Smooth muscle cell (in vitro differentiated cells): ENCODE data around the gene C4B. TPM values are rescaled to one million over a fixed set of nuclear protein-coding genes. Genes with fewer than 3 reads are reported as not detected.
"Not testable (repeated sequence)": the region's sequence is repeated elsewhere in the genome, so short reads cannot be mapped to it uniquely, and the experiment has no call there.

Source experiments
- DNase-seq: peaks from one replicate; lab custom pipeline; 2025; ENCODE audit not compliant: unreplicated experiment; lab: John Stamatoyannopoulos, UW
- H2AFZ ChIP-seq: fragments of 200-600 bp; sonication (generic); 2 replicates; pipeline ENCODE4 v1.6.0; 2016; ENCODE audit warnings: antibody characterized with exemption, low read depth, mild to moderate bottlenecking
- H3F3A ChIP-seq: fragments of 200-600 bp; sonication (generic); 2 replicates; pipeline ENCODE4 v1.6.0; 2017; ENCODE audit warnings: antibody characterized with exemption, low read depth
- H3K27ac ChIP-seq: fragments of 200-600 bp; sonication (generic); 2 replicates; pipeline ENCODE4 v1.5.1; 2016; ENCODE audit warnings: low read depth, mild to moderate bottlenecking
- H3K27me3 ChIP-seq: fragments of 200-600 bp; sonication (generic); 2 replicates; pipeline ENCODE4 v1.6.1; 2016; ENCODE audit warnings: low read depth, mild to moderate bottlenecking
- H3K36me3 ChIP-seq: fragments of 200-600 bp; sonication (generic); 2 replicates; pipeline ENCODE4 v1.5.1; 2016; ENCODE audit warnings: low read depth
- H3K4me1 ChIP-seq: fragments of 200-600 bp; sonication (generic); 2 replicates; pipeline ENCODE4 v1.5.1; 2016; ENCODE audit warnings: low read depth
- H3K4me2 ChIP-seq: fragments of 200-600 bp; sonication (generic); 2 replicates; pipeline ENCODE4 v1.6.0; 2016; ENCODE audit warnings: mild to moderate bottlenecking
- H3K4me3 ChIP-seq: fragments of 200-600 bp; sonication (generic); 2 replicates; pipeline ENCODE4 v1.5.1; 2016; ENCODE audit warnings: mild to moderate bottlenecking
- H3K79me2 ChIP-seq: fragments of 200-600 bp; sonication (generic); 2 replicates; pipeline ENCODE4 v1.6.0; 2016; ENCODE audit warnings: low read depth, mild to moderate bottlenecking
- H3K9ac ChIP-seq: fragments of 200-600 bp; sonication (generic); 2 replicates; pipeline ENCODE4 v1.6.0; 2016; ENCODE audit warnings: low read depth
- H3K9me3 ChIP-seq: fragments of 200-600 bp; sonication (generic); replicated peaks from 2 replicates; pipeline ENCODE4 v1.5.1; 2016; ENCODE audit warnings: low read depth
- H4K20me1 ChIP-seq: fragments of 200-600 bp; sonication (generic); 2 replicates; pipeline ENCODE4 v1.6.0; 2016; ENCODE audit warnings: low read depth
- WGBS: methylation state at CpG from one replicate; pipeline ENCODE4 v1.1.7; 2016; ENCODE audit warnings: low lambda C conversion rate; 5-methylcytosine and 5-hydroxymethylcytosine counted together
- polyA plus RNA-seq: library from polyadenylated mRNA; unstranded; fragments of >200 nt; fragmentation: Nextera tagmentation; extraction: Ambion mirVana; gene quantifications from 2 replicates; pipeline ENCODE4 v1.2.1, GENCODE V29; 2016
- total RNA-seq: library from RNA; depleted of rRNA; stranded (reverse); fragments of >200 nt; gene quantifications from 2 replicates; pipeline ENCODE4 v1.2.3, GENCODE V29; 2014

Gene C4B
- total and polyA plus RNA-seq, 2 experiments from 2014 or later: 1.3 to 3.8 TPM

- H3K4me2 ChIP-seq, H3K9ac ChIP-seq, H4K20me1 ChIP-seq, H3K27ac ChIP-seq, H3K79me2 ChIP-seq, DNase-seq, H3K36me3 ChIP-seq, H3K4me1 ChIP-seq, H3K9me3 ChIP-seq, H3K4me3 ChIP-seq, H3K27me3 ChIP-seq, H3F3A ChIP-seq, H2AFZ ChIP-seq: not testable (repeated sequence)
- 93% methylated on average over 6 of the region's 6 CpGs for WGBS
These were observed 18.2 kb upstream of the C4B start for GRCh38 chr6:31996385-31996784.

- WGBS: no CpG with 5 or more reads among the region's 15 CpGs
- DNase-seq, H3K9ac ChIP-seq, H3K79me2 ChIP-seq, H3K4me1 ChIP-seq, H3K4me3 ChIP-seq, H3K27ac ChIP-seq, H3F3A ChIP-seq, H4K20me1 ChIP-seq, H3K9me3 ChIP-seq, H3K36me3 ChIP-seq, H2AFZ ChIP-seq, H3K4me2 ChIP-seq, H3K27me3 ChIP-seq: not testable (repeated sequence)
These were observed 11.9 kb upstream of the C4B start for GRCh38 chr6:32002546-32003268.

GRCh38 chr6:32003301-32003700 is 11.3 kb upstream of the C4B start:
- not testable (repeated sequence) for H4K20me1 ChIP-seq, H3K4me3 ChIP-seq, H3K9ac ChIP-seq, H3F3A ChIP-seq, H3K4me2 ChIP-seq, H3K36me3 ChIP-seq, H3K79me2 ChIP-seq, H3K27ac ChIP-seq, H3K27me3 ChIP-seq, H3K9me3 ChIP-seq, DNase-seq, H2AFZ ChIP-seq, H3K4me1 ChIP-seq
- WGBS: no CpG with 5 or more reads among the region's 7 CpGs

GRCh38 chr6:32004393-32004792 is 10.2 kb upstream of the C4B start:
- 88% methylated on average over 4 of the region's 4 CpGs for WGBS
- not testable (repeated sequence) for H3K27me3 ChIP-seq, H3K4me3 ChIP-seq, DNase-seq, H3K4me1 ChIP-seq, H3K79me2 ChIP-seq, H3K9me3 ChIP-seq, H4K20me1 ChIP-seq, H3F3A ChIP-seq, H3K27ac ChIP-seq, H2AFZ ChIP-seq, H3K4me2 ChIP-seq, H3K9ac ChIP-seq, H3K36me3 ChIP-seq

- H2AFZ ChIP-seq, H3K79me2 ChIP-seq, H3F3A ChIP-seq, H3K36me3 ChIP-seq, H3K4me3 ChIP-seq, H3K9ac ChIP-seq, H3K4me2 ChIP-seq, H3K4me1 ChIP-seq, H3K27me3 ChIP-seq, H3K9me3 ChIP-seq, DNase-seq, H4K20me1 ChIP-seq, H3K27ac ChIP-seq: not testable (repeated sequence)
- 91% methylated on average over 9 of the region's 13 CpGs for WGBS
These were observed 9.6 kb upstream of the C4B start for GRCh38 chr6:32004864-32005537.

- not testable (repeated sequence) for H3K4me2 ChIP-seq, H3K27me3 ChIP-seq, H3K79me2 ChIP-seq, H3K9ac ChIP-seq, DNase-seq, H3K4me3 ChIP-seq, H3K4me1 ChIP-seq, H2AFZ ChIP-seq, H3K27ac ChIP-seq, H3F3A ChIP-seq, H3K36me3 ChIP-seq, H4K20me1 ChIP-seq, H3K9me3 ChIP-seq
- WGBS: 69% methylated on average over 1 of the region's 9 CpGs
These were observed 9.1 kb upstream of the C4B start for GRCh38 chr6:32005538-32005880.

- H3K4me1 ChIP-seq, H4K20me1 ChIP-seq, H3K27ac ChIP-seq, H2AFZ ChIP-seq, H3K9ac ChIP-seq, H3F3A ChIP-seq, H3K4me3 ChIP-seq, DNase-seq, H3K9me3 ChIP-seq, H3K36me3 ChIP-seq, H3K79me2 ChIP-seq, H3K27me3 ChIP-seq, H3K4me2 ChIP-seq: not testable (repeated sequence)
- WGBS: 82% methylated on average over 8 of the region's 8 CpGs
These were observed 8.5 kb upstream of the C4B start for GRCh38 chr6:32005991-32006529.

GRCh38 chr6:32007086-32007485 is 7.5 kb upstream of the C4B start:
- 85% methylated on average over 11 of the region's 12 CpGs for WGBS
- not testable (repeated sequence) for H3K4me2 ChIP-seq, H3K4me1 ChIP-seq, H3K27me3 ChIP-seq, H2AFZ ChIP-seq, H3K9me3 ChIP-seq, H3K36me3 ChIP-seq, H3K9ac ChIP-seq, H3F3A ChIP-seq, H3K4me3 ChIP-seq, H3K79me2 ChIP-seq, H4K20me1 ChIP-seq, DNase-seq, H3K27ac ChIP-seq
